ENCODE measurements around the gene DOCK3.

DOCK3 gene

DNA sequence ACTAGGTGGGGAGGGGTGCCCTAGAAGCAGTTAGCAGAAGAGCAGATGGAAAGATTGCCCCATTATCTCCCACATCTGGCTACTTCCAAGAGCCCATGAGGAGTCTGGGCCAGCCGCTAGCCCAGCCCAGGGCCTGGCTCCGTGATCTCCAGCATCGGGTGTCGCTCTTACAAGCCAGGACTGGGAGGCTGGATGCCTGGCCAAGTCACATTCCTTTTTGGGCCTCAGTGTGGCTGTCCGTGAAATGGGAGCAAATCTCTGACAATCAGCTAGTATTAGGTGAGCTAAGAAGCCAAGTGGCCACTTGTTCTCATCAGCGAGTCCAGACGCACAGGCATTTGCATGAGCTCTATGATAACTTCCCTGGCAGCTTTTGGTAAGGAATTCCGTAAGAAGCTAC, 23.3 kb upstream of the DOCK3 start:
- H3K4me1 ChIP-seq (ENCODE audit: control insufficient read depth, insufficient read depth, low read length): peaks cover 17% of the 10 kb centered on the region
- no peak overlapping the region for H3K4me3 ChIP-seq (ENCODE audit: insufficient read depth, low read depth, low read length)
- H3K27me3 ChIP-seq (ENCODE audit: control insufficient read depth, insufficient read depth, low read length, poor library complexity, severe bottlenecking): no peaks in the 10 kb centered on the region
- no peaks in the 10 kb centered on the region for H3K9me3 ChIP-seq (ENCODE audit: control insufficient read depth, low read length)
- H3K36me3 ChIP-seq (ENCODE audit: control insufficient read depth, insufficient read depth, low read length): peaks cover 5% of the 10 kb centered on the region
- 86 to 89% methylated on average over 8 of the region's 8 CpGs for WGBS, 2 experiments
- peak overlapping the region; percentile 47 for H3K27ac ChIP-seq (ENCODE audit: insufficient read depth, low read depth, low read length, poor library complexity, severe bottlenecking)

DNA sequence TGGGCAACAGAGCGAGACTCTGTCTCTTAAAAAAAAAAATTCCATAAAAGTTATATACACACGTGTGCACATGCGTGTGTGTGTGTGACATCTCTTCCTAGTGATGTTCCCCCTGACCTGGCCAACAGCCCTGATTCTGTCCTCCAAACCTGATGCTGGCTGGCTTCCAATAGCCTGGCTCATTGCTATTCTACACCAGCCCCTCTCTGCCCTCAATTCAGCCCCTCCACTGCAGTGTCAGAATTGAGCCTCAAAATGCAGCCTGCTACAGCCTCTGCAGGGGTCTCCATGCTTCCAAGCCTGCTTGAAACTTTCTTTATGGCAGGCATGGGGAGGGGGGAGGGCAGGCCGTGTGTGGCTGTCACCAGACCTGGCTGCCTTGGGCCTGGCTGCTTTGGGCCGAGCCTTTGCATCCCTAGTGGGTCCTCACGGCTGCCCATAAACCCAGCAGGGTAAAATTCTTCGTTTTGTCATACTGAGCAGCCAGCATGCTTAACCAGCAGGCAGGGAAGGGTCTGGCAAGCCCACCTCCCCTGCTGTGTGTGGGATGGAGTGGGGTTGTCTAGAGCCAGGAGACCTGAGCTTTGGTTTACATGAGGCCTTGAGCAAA, 22.7 kb upstream of the DOCK3 start:
- Histone ChIP-seq H3K27ac (ENCODE audit: insufficient read depth, low read depth, low read length, poor library complexity, severe bottlenecking) (peak overlapping the region; percentile 47), H3K4me3 (ENCODE audit: insufficient read depth, low read depth, low read length) (no peak overlapping the region)

DNA sequence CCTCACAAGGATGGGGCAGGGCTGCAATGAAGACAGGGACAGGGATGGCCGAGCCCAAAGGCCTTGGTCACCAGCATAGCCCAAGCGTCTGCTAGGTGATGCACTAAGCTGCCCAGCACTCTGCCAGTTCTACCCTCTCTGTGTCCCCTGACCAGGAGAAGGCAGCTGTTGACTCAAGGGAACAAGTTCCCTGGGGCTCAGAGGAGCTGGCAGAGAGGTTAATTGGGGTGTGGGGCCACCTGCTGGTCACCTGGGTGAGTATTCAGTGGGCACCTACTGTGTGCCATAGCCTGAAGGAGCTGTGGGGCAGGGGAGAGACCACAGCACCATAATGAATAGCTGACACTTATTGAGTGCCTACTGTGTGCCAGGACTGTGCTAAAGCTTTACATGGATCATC, 22.0 kb upstream of the DOCK3 start:
- Histone ChIP-seq H3K27ac (ENCODE audit: insufficient read depth, low read depth, low read length, poor library complexity, severe bottlenecking) (no peak overlapping the region), H3K27me3 (ENCODE audit: control insufficient read depth, insufficient read depth, low read length, poor library complexity, severe bottlenecking) (no peaks in the 10 kb centered on the region), H3K9me3 (ENCODE audit: control insufficient read depth, low read length) (no peaks in the 10 kb centered on the region), H3K4me1 (ENCODE audit: control insufficient read depth, insufficient read depth, low read length) (peaks cover 17% of the 10 kb centered on the region), H3K4me3 (ENCODE audit: insufficient read depth, low read depth, low read length) (no peak overlapping the region), H3K36me3 (ENCODE audit: control insufficient read depth, insufficient read depth, low read length) (no peaks in the 10 kb centered on the region)
- WGBS, 2 experiments: 65 to 75% methylated on average over 2 of the region's 2 CpGs

More for the DNA sequence above, 22.7 kb upstream of the DOCK3 start:
- 43 to 45% methylated on average over 7 of the region's 7 CpGs for WGBS, 2 experiments
- H3K4me1 ChIP-seq (ENCODE audit: control insufficient read depth, insufficient read depth, low read length): peaks cover 17% of the 10 kb centered on the region
- H3K36me3 ChIP-seq (ENCODE audit: control insufficient read depth, insufficient read depth, low read length): peaks cover 3% of the 10 kb centered on the region
- no peaks in the 10 kb centered on the region for H3K27me3 ChIP-seq (ENCODE audit: control insufficient read depth, insufficient read depth, low read length, poor library complexity, severe bottlenecking)
- no peaks in the 10 kb centered on the region for H3K9me3 ChIP-seq (ENCODE audit: control insufficient read depth, low read length)

DNA sequence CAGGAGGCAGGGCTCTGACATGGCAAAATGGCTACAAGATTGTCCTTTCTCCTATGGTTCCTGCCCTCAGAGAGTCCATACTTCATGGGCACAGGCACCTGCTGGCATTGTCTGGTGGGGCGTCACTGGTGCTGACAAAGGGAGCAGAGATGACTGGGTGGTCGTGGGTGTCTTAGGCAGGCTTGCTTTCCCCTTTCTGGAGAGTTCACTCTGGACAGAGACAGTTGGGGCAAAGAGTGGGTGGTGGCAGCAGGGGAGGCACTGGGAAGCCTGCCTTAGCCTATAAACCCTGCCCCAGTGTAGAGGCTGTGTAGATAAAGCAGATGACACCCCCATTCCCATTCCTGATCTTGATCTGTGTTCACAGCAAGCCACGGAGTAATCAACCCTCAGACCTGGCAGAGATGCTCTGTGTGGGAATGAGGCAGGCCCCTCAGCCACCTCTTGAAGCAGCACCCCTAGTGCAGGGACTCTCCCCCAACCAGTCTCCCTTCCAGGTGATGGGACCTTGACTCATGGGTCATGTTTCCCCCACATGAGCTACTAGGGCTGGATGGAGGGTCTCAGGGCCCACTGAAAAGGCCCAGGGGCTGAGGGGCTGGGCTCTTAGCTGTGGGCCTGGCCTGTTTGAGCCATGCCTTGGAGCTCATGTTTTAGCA, 20.7 kb upstream of the DOCK3 start:
- Histone ChIP-seq H3K36me3 (ENCODE audit: control insufficient read depth, insufficient read depth, low read length) (no peaks in the 10 kb centered on the region), H3K27me3 (ENCODE audit: control insufficient read depth, insufficient read depth, low read length, poor library complexity, severe bottlenecking) (no peaks in the 10 kb centered on the region), H3K4me3 (ENCODE audit: insufficient read depth, low read depth, low read length) (no peak overlapping the region), H3K9me3 (ENCODE audit: control insufficient read depth, low read length) (no peaks in the 10 kb centered on the region), H3K4me1 (ENCODE audit: control insufficient read depth, insufficient read depth, low read length) (peaks cover 15% of the 10 kb centered on the region), H3K27ac (ENCODE audit: insufficient read depth, low read depth, low read length, poor library complexity, severe bottlenecking) (no peak overlapping the region)
- 84 to 85% methylated on average over 3 of the region's 3 CpGs for WGBS, 2 experiments

DNA sequence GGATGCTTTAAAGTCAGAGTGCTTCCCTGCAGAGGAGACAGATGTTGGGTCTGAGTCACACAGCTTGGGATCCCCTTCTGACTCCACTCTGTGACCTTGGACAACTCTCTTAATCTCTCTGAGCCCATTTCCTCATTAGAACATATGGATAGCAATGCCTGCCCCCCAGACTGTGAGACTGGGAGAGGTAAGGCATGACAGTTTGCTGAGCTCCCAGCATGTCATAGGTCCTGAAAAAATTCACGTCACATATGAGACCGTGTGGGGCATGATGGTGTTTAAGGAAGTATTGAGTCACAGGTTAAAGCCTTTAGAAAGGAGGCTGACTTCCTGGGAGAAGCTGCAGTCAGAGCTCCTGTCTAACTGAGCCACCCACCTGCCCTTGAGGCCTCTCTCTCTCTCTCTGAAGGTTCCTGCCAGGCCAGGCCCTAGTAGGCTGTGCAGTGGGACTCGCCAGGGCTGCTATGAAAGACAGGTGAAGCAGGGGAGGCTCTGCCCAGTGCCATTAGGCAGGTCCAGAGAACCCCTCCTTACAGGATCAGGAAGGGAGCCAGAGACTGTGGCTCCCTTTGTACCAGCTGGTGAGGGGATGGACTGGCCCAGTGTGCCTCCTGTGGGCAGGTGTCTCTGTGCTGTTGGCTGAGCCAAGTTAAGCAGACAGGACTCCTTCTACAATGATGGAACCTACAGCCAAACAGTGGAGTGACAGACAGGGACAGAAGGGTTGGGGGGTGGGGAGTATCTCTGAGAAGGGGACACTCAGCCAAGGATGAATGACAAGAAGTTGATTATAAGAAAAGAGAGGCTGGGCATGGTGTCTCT, 19.5 kb upstream of the DOCK3 start:
- WGBS, 2 experiments: 59 to 62% methylated on average over 3 of the region's 3 CpGs
- Histone ChIP-seq H3K27ac (ENCODE audit: insufficient read depth, low read depth, low read length, poor library complexity, severe bottlenecking) (no peak overlapping the region), H3K36me3 (ENCODE audit: control insufficient read depth, insufficient read depth, low read length) (no peaks in the 10 kb centered on the region), H3K9me3 (ENCODE audit: control insufficient read depth, low read length) (no peaks in the 10 kb centered on the region), H3K27me3 (ENCODE audit: control insufficient read depth, insufficient read depth, low read length, poor library complexity, severe bottlenecking) (no peaks in the 10 kb centered on the region), H3K4me3 (ENCODE audit: insufficient read depth, low read depth, low read length) (no peak overlapping the region), H3K4me1 (ENCODE audit: control insufficient read depth, insufficient read depth, low read length) (peaks cover 11% of the 10 kb centered on the region)

GRCh38 chr3:50656417-50657195, 18.1 kb upstream of the DOCK3 start:
- Histone ChIP-seq H3K36me3 (ENCODE audit: control insufficient read depth, insufficient read depth, low read length) (no peaks in the 10 kb centered on the region), H3K4me1 (ENCODE audit: control insufficient read depth, insufficient read depth, low read length) (peaks cover 8% of the 10 kb centered on the region), H3K27me3 (ENCODE audit: control insufficient read depth, insufficient read depth, low read length, poor library complexity, severe bottlenecking) (no peaks in the 10 kb centered on the region), H3K4me3 (ENCODE audit: insufficient read depth, low read depth, low read length) (no peak overlapping the region), H3K27ac (ENCODE audit: insufficient read depth, low read depth, low read length, poor library complexity, severe bottlenecking) (no peak overlapping the region), H3K9me3 (ENCODE audit: control insufficient read depth, low read length) (no peaks in the 10 kb centered on the region)
- WGBS, 2 experiments: 90% methylated on average over 8 of the region's 8 CpGs

DNA sequence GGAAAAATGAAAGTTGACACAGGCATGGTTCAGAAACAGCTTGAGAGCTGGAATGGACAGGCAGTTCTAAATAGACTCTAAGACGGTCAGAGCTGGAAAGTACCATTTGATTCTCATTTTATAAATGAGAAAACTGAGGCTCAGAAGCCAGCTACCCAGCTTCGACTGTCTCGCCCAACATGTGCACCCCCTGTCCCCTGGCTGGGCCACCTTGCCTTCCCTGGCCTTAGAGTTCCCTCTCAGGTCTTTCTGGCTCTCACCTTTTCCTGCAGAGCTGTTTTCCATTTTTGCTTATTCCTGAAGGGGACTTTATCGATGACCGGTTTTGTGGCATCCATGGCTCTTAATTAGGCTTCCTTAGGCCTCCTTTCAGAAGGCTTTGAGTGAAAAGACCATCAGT, 17.3 kb upstream of the DOCK3 start:
- Histone ChIP-seq H3K27ac (ENCODE audit: insufficient read depth, low read depth, low read length, poor library complexity, severe bottlenecking) (no peak overlapping the region), H3K4me1 (ENCODE audit: control insufficient read depth, insufficient read depth, low read length) (no peaks in the 10 kb centered on the region), H3K9me3 (ENCODE audit: control insufficient read depth, low read length) (no peaks in the 10 kb centered on the region), H3K36me3 (ENCODE audit: control insufficient read depth, insufficient read depth, low read length) (no peaks in the 10 kb centered on the region), H3K27me3 (ENCODE audit: control insufficient read depth, insufficient read depth, low read length, poor library complexity, severe bottlenecking) (no peaks in the 10 kb centered on the region), H3K4me3 (ENCODE audit: insufficient read depth, low read depth, low read length) (no peak overlapping the region)
- 95 to 97% methylated on average over 5 of the region's 5 CpGs for WGBS, 2 experiments

DNA sequence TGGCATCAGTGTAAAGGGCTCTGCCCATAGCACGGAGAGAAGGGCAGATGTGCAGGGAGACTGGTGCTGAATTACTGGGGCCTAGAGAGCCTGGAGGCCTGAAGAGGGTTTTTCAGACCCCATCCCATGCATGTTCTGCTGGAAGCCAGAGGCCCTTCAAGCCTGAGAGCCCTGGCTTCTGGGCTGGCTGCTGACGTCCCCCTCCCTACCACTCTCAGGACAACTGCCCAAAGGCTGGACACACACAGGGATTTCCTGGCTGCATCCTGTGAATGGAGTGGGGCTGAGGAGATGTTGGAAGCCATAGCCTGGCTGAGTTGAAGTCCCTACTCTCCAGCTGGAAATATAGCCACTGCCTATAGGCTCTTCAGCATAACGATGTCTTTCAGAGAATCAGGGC, 16.9 kb upstream of the DOCK3 start:
- Histone ChIP-seq H3K9me3 (ENCODE audit: control insufficient read depth, low read length) (no peaks in the 10 kb centered on the region), H3K4me1 (ENCODE audit: control insufficient read depth, insufficient read depth, low read length) (no peaks in the 10 kb centered on the region), H3K27me3 (ENCODE audit: control insufficient read depth, insufficient read depth, low read length, poor library complexity, severe bottlenecking) (no peaks in the 10 kb centered on the region), H3K4me3 (ENCODE audit: insufficient read depth, low read depth, low read length) (no peak overlapping the region), H3K36me3 (ENCODE audit: control insufficient read depth, insufficient read depth, low read length) (no peaks in the 10 kb centered on the region), H3K27ac (ENCODE audit: insufficient read depth, low read depth, low read length, poor library complexity, severe bottlenecking) (no peak overlapping the region)
- WGBS, 2 experiments: 94% methylated on average over 3 of the region's 3 CpGs

GRCh38 chr3:50658416-50658815, 16.3 kb upstream of the DOCK3 start:
- H3K27me3 ChIP-seq (ENCODE audit: control insufficient read depth, insufficient read depth, low read length, poor library complexity, severe bottlenecking): no peaks in the 10 kb centered on the region
- H3K27ac ChIP-seq (ENCODE audit: insufficient read depth, low read depth, low read length, poor library complexity, severe bottlenecking): no peak overlapping the region
- 93 to 95% methylated on average over 6 of the region's 6 CpGs for WGBS, 2 experiments
- no peaks in the 10 kb centered on the region for H3K9me3 ChIP-seq (ENCODE audit: control insufficient read depth, low read length)
- H3K4me1 ChIP-seq (ENCODE audit: control insufficient read depth, insufficient read depth, low read length): no peaks in the 10 kb centered on the region
- H3K36me3 ChIP-seq (ENCODE audit: control insufficient read depth, insufficient read depth, low read length): no peaks in the 10 kb centered on the region
- H3K4me3 ChIP-seq (ENCODE audit: insufficient read depth, low read depth, low read length): no peak overlapping the region

DNA sequence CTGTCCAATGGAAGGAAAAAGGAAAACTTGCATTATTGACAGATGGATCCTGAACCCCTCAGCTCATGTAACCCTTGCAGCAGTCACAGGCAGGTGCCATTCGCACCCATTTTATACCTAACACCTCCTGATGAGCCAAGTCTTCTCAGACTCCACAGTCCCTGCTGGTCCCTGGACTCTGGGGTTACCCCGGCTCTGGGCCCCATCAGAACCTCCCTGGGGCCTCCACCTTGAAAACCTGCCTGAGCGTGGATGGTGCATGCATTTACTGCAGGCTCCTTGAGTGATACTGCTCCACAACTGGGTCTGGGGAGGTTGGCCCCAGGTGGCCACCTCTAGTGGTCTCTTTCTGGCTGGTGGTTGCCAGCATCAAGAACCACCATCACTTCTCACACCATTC, 15.9 kb upstream of the DOCK3 start:
- H3K27me3 ChIP-seq (ENCODE audit: control insufficient read depth, insufficient read depth, low read length, poor library complexity, severe bottlenecking): no peaks in the 10 kb centered on the region
- H3K4me3 ChIP-seq (ENCODE audit: insufficient read depth, low read depth, low read length): no peak overlapping the region
- no peaks in the 10 kb centered on the region for H3K9me3 ChIP-seq (ENCODE audit: control insufficient read depth, low read length)
- WGBS, 2 experiments: 92 to 93% methylated on average over 3 of the region's 3 CpGs
- H3K27ac ChIP-seq (ENCODE audit: insufficient read depth, low read depth, low read length, poor library complexity, severe bottlenecking): no peak overlapping the region
- H3K4me1 ChIP-seq (ENCODE audit: control insufficient read depth, insufficient read depth, low read length): no peaks in the 10 kb centered on the region
- H3K36me3 ChIP-seq (ENCODE audit: control insufficient read depth, insufficient read depth, low read length): no peaks in the 10 kb centered on the region
